Measurements from ENCODE around the gene ALG8. TPM values are rescaled to one million over a fixed set of nuclear protein-coding genes. Genes with fewer than 3 reads are reported as not detected.
"Not testable (repeated sequence)": the region's sequence is repeated elsewhere in the genome, so short reads cannot be mapped to it uniquely, and the experiment has no call there.

Gene ALG8
- 17.1 TPM for total RNA-seq

- Histone ChIP-seq H3K4me1 (ENCODE audit: insufficient read depth, low read length) (peaks cover 32% of the 10 kb centered on the region), H3K27me3 (ENCODE audit: insufficient read depth, low read length) (no peaks in the 10 kb centered on the region), H3K9me3 (ENCODE audit: low read depth, low read length) (no peaks in the 10 kb centered on the region), H3K4me3 (ENCODE audit: low read length) (peak within 1 kb of the TSS; percentile 62)
These were observed at the start of gene ALG8 for GRCh38 chr11:78139422-78140391. ALG8 (minus strand) TSS chr11:78139626; CDS start chr11:78139588, 38 bp downstream.

GRCh38 chr11:78188286-78189173 lies 49.1 kb upstream of the ALG8 start, which contains the start of the genes KCTD21 and USP35:
KCTD21 (minus strand) TSS chr11:78188626; CDS start chr11:78174554, 14,072 bp downstream.
USP35 (plus strand) TSS chr11:78188919; CDS start chr11:78196246, 7,327 bp downstream.
- Histone ChIP-seq H3K27me3 (ENCODE audit: insufficient read depth, low read length) (no peaks in the 10 kb centered on the region), H3K4me3 (ENCODE audit: low read length) (peak within 1 kb of the TSS; percentile 87), H3K4me1 (ENCODE audit: insufficient read depth, low read length) (peaks cover 42% of the 10 kb centered on the region), H3K9me3 (ENCODE audit: low read depth, low read length) (no peaks in the 10 kb centered on the region)

- Histone ChIP-seq H3K4me1 (ENCODE audit: insufficient read depth, low read length) (peaks cover 34% of the 10 kb centered on the region), H3K4me3 (ENCODE audit: low read length) (peak overlapping the region; percentile 87), H3K27me3 (ENCODE audit: insufficient read depth, low read length) (no peaks in the 10 kb centered on the region), H3K9me3 (ENCODE audit: low read depth, low read length) (no peaks in the 10 kb centered on the region)
These were observed 48.2 kb upstream of the ALG8 start for GRCh38 chr11:78187366-78188285.

- H3K4me1 ChIP-seq (ENCODE audit: insufficient read depth, low read length), result peaks cover 4% of the 10 kb centered on the region
- no peaks in the 10 kb centered on the region for H3K9me3 ChIP-seq (ENCODE audit: low read depth, low read length)
- no peaks in the 10 kb centered on the region for H3K27me3 ChIP-seq (ENCODE audit: insufficient read depth, low read length)
- no peak overlapping the region for H3K4me3 ChIP-seq (ENCODE audit: low read length)
These were observed 41.8 kb upstream of the ALG8 start for GRCh38 chr11:78181185-78181584.

- H3K9me3 ChIP-seq (ENCODE audit: low read depth, low read length), result no peaks in the 10 kb centered on the region
- H3K27me3 ChIP-seq (ENCODE audit: insufficient read depth, low read length), result no peaks in the 10 kb centered on the region
- peaks cover 4% of the 10 kb centered on the region for H3K4me1 ChIP-seq (ENCODE audit: insufficient read depth, low read length)
- H3K4me3 ChIP-seq (ENCODE audit: low read length), result no peak overlapping the region
These were observed 41.3 kb upstream of the ALG8 start for GRCh38 chr11:78180751-78181150.

GRCh38 chr11:78179459-78180071 lies 40.1 kb upstream of the ALG8 start:
- peaks cover 4% of the 10 kb centered on the region for H3K4me1 ChIP-seq (ENCODE audit: insufficient read depth, low read length)
- H3K4me3 ChIP-seq (ENCODE audit: low read length), result no peak overlapping the region
- H3K9me3 ChIP-seq (ENCODE audit: low read depth, low read length), result no peaks in the 10 kb centered on the region
- H3K27me3 ChIP-seq (ENCODE audit: insufficient read depth, low read length), result no peaks in the 10 kb centered on the region

GRCh38 chr11:78177216-78177615 lies 37.8 kb upstream of the ALG8 start:
- H3K4me1 ChIP-seq (ENCODE audit: insufficient read depth, low read length), result peaks cover 4% of the 10 kb centered on the region
- H3K4me3 ChIP-seq (ENCODE audit: low read length), result no peak overlapping the region
- no peaks in the 10 kb centered on the region for H3K9me3 ChIP-seq (ENCODE audit: low read depth, low read length)
- no peaks in the 10 kb centered on the region for H3K27me3 ChIP-seq (ENCODE audit: insufficient read depth, low read length)

- peaks cover 4% of the 10 kb centered on the region for H3K4me1 ChIP-seq (ENCODE audit: insufficient read depth, low read length)
- H3K4me3 ChIP-seq (ENCODE audit: low read length), result no peak overlapping the region
- H3K9me3 ChIP-seq (ENCODE audit: low read depth, low read length), result no peaks in the 10 kb centered on the region
- H3K27me3 ChIP-seq (ENCODE audit: insufficient read depth, low read length), result no peaks in the 10 kb centered on the region
These were observed 37.2 kb upstream of the ALG8 start for GRCh38 chr11:78176605-78177141.

GRCh38 chr11:78175862-78176261 lies 36.4 kb upstream of the ALG8 start:
- not testable (repeated sequence) for H3K9me3 ChIP-seq (ENCODE audit: low read depth, low read length); H3K27me3 ChIP-seq (ENCODE audit: insufficient read depth, low read length); H3K4me3 ChIP-seq (ENCODE audit: low read length)

GRCh38 chr11:78171951-78172350 lies 32.5 kb upstream of the ALG8 start:
- Histone ChIP-seq H3K9me3 (ENCODE audit: low read depth, low read length) (no peaks in the 10 kb centered on the region), H3K27me3 (ENCODE audit: insufficient read depth, low read length) (no peaks in the 10 kb centered on the region), H3K4me3 (ENCODE audit: low read length) (no peak overlapping the region), H3K4me1 (ENCODE audit: insufficient read depth, low read length) (no peaks in the 10 kb centered on the region)

More at GRCh38 chr11:78175862-78176261, 36.4 kb upstream of the ALG8 start:
- not testable (repeated sequence) for H3K4me1 ChIP-seq (ENCODE audit: insufficient read depth, low read length)

GRCh38 chr11:78170874-78171549 lies 31.6 kb upstream of the ALG8 start:
- Histone ChIP-seq H3K4me3 (ENCODE audit: low read length) (no peak overlapping the region), H3K9me3 (ENCODE audit: low read depth, low read length) (no peaks in the 10 kb centered on the region), H3K27me3 (ENCODE audit: insufficient read depth, low read length) (no peaks in the 10 kb centered on the region), H3K4me1 (ENCODE audit: insufficient read depth, low read length) (no peaks in the 10 kb centered on the region)

- no peaks in the 10 kb centered on the region for H3K27me3 ChIP-seq (ENCODE audit: insufficient read depth, low read length)
- H3K9me3 ChIP-seq (ENCODE audit: low read depth, low read length), result no peaks in the 10 kb centered on the region
- no peak overlapping the region for H3K4me3 ChIP-seq (ENCODE audit: low read length)
- H3K4me1 ChIP-seq (ENCODE audit: insufficient read depth, low read length), result no peaks in the 10 kb centered on the region
These were observed 31.0 kb upstream of the ALG8 start for GRCh38 chr11:78170413-78170812.
